A172 (cell line): ENCODE measurements around the gene IL17RA. TPM values are rescaled to one million over a fixed set of nuclear protein-coding genes. Genes with fewer than 3 reads are reported as not detected.
A peak's percentile ranks its signal among the peaks of the same experiment; 100 is the strongest.
"Not testable (repeated sequence)": the region's sequence is repeated elsewhere in the genome, so short reads cannot be mapped to it uniquely, and the experiment has no call there.

Experiments used
- DNase-seq: peaks from one replicate; pipeline ENCODE4 v3.0.0-alpha.2; 2015; ENCODE audit warnings: low spot score
- total RNA-seq: library from RNA; depleted of rRNA; stranded (reverse); fragments of >200 nt; shearing (Covaris generic); gene quantifications from 2 replicates; pipeline ENCODE4 v1.2.3, GENCODE V29; 2014; rRNA removed

Gene IL17RA, protein sequence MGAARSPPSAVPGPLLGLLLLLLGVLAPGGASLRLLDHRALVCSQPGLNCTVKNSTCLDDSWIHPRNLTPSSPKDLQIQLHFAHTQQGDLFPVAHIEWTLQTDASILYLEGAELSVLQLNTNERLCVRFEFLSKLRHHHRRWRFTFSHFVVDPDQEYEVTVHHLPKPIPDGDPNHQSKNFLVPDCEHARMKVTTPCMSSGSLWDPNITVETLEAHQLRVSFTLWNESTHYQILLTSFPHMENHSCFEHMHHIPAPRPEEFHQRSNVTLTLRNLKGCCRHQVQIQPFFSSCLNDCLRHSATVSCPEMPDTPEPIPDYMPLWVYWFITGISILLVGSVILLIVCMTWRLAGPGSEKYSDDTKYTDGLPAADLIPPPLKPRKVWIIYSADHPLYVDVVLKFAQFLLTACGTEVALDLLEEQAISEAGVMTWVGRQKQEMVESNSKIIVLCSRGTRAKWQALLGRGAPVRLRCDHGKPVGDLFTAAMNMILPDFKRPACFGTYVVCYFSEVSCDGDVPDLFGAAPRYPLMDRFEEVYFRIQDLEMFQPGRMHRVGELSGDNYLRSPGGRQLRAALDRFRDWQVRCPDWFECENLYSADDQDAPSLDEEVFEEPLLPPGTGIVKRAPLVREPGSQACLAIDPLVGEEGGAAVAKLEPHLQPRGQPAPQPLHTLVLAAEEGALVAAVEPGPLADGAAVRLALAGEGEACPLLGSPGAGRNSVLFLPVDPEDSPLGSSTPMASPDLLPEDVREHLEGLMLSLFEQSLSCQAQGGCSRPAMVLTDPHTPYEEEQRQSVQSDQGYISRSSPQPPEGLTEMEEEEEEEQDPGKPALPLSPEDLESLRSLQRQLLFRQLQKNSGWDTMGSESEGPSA
- 4.7 and 5.2 TPM in 2 replicates for total RNA-seq

- DNase-seq = peak; percentile 73
These were observed at the start of gene IL17RA for GRCh38 chr22:17084554-17085276. Gene IL17RA, plus strand, starts transcription at chr22:17085000. Its CDS starts 92 bp downstream, at chr22:17085092.

DNA sequence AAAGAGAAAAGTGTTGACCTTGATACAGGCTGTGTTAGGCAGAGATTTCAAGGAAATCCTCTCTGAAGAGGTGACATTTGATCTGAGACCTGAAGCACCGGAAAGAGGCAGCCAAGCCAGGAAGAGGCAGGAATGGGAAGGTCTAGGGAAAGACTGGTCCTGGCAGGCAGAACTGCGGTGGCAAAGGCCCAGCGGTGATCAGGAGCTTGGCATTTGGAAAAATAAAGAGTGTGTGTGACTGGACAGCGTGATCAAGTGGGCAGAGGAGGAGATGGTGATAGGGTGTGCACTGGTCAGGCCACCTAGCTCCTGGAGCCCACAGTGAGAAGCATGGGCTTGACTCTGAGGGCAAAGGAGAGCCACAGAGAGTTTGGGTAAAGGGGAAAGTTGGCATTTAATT, 49.6 kb upstream of the IL17RA start:
- DNase-seq = no peak

DNA sequence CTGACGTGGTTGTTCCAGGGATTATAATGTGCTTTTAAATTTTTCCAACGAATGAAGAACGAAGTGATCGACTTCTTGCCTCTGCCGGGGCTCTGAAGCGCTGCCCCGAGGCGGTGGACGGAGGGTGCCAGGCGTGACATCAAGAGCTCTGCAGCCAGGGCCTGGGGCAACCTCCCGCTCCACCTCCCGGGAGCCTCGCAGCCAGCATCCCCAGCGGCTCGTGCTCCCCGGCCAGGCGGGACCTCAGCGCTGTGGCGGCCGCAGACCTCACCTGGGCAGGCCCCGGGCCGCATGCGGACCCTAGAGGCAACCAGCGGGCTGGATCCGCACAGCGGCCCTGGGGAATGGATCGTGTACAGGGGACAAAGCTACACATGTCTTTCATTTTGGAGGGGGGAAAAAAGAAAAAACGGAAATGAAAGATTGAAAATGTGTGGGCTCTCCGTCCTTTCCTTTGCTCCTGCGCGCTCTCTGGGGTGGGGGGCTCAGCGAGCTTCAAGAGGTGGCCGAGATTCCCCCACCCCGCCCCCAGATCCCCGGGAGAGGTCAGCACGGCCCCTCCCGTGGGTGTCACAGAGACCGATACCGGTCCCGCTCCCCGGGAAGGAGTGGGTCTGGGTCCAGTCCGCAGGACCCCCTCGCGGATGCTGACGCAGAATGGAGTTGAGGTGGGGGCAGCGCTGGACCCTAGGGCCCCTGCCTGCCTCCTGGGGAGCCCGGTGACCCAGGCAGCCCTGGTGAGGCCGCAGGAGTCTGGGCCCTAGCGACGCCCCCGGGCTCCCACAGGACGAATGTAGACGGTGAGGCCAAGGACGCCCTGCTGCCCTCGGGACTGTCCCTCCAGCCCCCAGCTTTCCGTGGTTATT, 48.6 kb upstream of the IL17RA start:
- DNase-seq = not testable (repeated sequence)

DNA sequence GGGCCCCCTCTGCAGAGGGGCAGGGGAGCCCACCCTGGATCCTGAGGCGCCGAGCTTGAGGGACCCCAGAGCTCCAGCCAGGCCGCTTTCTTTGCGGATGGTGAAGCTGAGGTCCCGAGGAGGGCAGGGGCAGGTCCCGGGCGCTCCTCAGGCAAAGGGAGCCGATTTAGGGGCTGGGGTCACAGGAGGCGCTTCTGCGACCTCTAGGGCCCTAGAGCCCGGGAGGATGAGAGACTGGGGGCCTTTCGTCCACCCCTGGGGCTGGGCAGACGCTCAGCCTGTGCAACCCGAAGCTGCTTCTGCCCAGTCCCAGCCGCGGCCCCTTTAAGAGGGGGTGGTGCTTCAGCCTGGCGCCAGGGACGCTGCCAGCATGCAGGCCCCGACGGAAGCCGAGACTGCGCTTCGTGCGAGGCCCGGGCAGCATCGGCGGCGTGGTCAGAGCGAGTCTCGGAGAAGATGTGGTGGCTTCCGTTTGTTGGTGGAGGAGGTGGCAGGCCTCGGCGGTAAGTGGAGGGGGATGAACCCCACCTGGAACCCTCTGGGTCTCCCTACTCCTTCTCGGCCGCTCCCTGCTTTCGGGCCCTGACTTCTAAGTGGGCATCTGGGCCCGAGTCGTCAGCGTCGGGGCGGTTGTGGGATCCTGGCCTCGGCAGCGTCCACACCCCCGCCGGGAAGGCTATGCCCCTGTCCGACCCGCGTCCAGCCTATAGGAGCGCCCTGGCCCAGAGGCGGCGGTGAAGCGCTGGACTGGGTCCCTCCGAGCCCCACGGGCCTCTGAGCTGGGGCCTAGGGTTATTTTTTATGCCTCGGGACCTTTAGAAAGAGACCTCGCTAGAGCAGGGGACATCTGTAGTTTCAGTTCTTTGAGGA, 47.7 kb upstream of the IL17RA start:
- peak; percentile 1 for DNase-seq

DNA sequence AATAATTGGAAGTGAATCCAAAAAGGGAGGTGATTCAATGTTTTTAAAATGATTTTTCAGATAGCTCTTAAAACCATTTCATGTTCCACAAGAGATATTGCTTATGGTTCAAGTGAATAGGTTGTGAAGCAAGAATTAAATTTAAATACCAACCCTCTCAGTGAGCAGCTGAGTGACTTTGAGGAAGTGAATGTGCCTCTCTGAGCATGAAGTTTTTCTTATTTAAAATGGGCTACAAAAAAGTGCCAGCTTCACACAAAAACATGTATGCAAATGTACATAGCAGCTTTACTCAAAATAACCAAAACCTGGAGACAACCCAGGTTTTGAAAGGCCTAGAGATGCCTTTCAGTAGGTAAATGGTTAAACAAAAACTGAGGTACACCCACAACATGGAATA, 41.3 kb upstream of the IL17RA start:
- DNase-seq = no peak

DNA sequence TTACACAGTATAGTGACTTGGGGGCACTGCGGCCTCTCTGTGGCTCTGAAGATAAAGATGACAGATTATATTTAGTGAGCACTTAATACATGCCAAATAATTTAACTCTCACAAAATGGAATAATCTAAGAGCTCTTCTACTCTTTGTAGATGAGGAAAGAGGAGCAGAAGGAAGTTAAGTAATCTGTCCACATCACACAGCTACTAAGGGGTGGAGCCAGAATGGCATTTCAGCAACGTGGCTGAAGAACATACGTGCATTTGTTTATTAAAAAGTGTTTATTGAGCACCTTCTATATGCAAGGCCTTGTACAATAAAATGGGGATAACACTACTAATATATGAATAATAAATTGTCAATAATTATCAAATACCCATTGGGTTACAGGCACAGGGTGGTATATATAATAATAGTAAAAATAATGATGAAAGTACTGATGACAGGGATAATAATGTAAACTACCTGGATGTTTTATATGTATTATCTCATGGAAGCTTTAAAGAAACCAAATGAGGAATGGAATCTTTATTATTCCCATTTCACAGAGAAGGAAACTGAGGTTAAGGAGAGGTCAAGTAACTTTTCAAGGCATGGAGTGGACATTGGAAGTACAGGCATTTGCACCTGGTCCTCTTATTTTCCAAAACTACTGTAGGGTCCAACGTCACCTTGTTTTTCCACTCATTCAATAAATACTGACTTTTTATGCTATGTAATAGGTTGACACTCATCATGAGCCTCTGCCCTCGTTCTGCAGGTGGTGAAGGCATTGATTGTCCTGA, 38.0 kb upstream of the IL17RA start:
- DNase-seq = no peak

GRCh38 chr22:17047656-17048055, 37.1 kb upstream of the IL17RA start:
- no peak for DNase-seq

- no peak for DNase-seq
These were observed 28.7 kb upstream of the IL17RA start for GRCh38 chr22:17056058-17056457.

- DNase-seq = no peak
These were observed 28.0 kb upstream of the IL17RA start for GRCh38 chr22:17056807-17057206.

GRCh38 chr22:17057959-17058814, 26.6 kb upstream of the IL17RA start:
- peak; percentile 43 for DNase-seq

- no peak for DNase-seq
These were observed 24.7 kb upstream of the IL17RA start for GRCh38 chr22:17060126-17060525.

DNA sequence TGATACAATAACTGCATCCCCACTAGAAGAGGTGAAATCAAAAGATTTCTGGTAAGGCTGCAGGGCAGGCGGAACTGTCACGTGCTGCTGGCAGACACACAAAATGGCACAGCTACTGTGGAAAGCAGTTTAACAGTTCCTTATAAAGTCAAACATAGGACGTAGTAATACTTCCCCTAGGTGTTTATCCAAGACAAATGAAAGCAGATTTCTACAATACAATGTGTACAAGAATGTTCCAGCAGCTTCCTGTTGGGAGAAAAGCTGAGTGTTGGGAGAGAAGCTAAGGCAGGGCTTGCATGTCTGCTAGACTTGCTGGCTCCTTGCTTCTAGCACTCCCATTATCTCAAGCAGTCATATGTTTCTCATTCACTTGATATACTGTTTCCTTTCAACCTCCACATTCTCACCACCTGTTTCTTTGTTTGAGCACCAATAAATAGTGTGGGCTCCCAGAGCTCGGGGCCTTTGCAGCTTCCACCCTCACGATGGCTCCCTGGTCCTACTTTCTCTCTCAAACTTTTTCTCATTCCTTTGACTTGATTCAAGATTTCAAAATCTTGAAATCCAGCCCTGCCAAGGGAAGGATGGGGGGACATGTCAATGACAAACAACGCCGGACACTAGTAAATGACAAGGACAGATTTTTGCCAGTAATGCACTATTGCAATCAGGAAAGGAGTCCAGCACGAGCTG, 21.2 kb upstream of the IL17RA start:
- DNase-seq = no peak

- DNase-seq = no peak
These were observed 20.2 kb upstream of the IL17RA start for GRCh38 chr22:17064498-17065100.

- DNase-seq = no peak
These were observed 19.4 kb upstream of the IL17RA start for GRCh38 chr22:17065433-17065832.

DNA sequence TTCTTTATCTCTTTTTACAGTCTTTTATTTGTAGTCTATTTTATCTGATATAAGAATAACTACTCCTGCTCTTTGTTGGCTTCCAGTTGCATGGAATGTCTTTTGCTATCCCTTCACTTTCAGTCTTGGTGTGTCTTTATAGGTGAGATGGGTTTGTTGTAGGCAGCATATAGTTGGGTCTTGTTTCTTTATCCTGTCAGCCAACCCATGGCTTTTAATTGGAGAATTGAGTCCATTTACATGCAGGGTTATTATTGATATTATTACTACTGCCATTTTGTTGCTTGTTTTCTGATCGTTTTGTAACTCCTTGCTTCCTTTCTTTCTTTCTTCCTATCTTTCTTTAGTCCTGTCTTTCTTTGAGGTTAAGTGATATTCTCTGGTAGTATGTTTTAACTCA, 11.9 kb upstream of the IL17RA start:
- no peak for DNase-seq

GRCh38 chr22:17074648-17075002, 10.2 kb upstream of the IL17RA start:
- no peak for DNase-seq

DNA sequence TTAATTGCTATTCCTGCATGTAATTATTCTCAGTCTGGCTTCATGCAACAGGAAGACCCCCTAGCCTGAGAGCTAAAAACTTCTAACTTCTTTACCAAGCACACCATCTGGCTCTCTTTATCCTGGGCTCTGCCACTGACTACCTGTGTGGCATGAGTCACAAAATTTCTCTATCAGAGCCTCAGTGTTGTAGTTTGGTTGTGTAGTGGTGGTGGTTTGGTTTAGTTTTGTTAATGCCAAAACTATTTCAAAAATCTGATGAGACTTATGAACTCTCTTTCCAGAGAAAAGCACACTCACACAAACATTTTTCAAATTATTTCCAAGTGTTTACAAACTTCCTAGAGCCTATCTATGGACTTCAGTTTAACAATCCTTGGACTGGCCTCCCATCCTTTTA, 7.5 kb upstream of the IL17RA start:
- DNase-seq = peak; percentile 72
